AG04449 (cell line): ENCODE measurements around the gene TEF.
A peak's percentile ranks its signal among the peaks of the same experiment; 100 is the strongest.

Experiments used
- CTCF ChIA-PET: fragments of 350-600 bp; formaldehyde crosslinking; extraction: SDS; loops from one replicate; lab custom pipeline; 2021; ENCODE audit warnings: antibody characterized with exemption; lab: Yijun Ruan, JAX
- POLR2A ChIA-PET: fragments of 400-600, 350-600 bp; formaldehyde crosslinking; extraction: SDS; loops from one replicate; lab custom pipeline; 2020; ENCODE audit warnings: antibody characterized with exemption, inconsistent platforms; lab: Yijun Ruan, JAX
- DNase-seq: peaks from one replicate; pipeline ENCODE4 v3.0.0-alpha.2; 2010; ENCODE audit warnings: low read depth, low spot score
- H3K4me3 ChIP-seq: 2 replicates; pipeline ENCODE4 v1.5.1; 2011; ENCODE audit warnings: low read depth, mild to moderate bottlenecking, control low read depth, low read length
- CTCF ChIP-seq: IDR thresholded peaks from one replicate; pipeline ENCODE4 v1.5.1; 2011; ENCODE audit warnings: mild to moderate bottlenecking, moderate library complexity, low read length, control low read depth, inconsistent platforms; ENCODE audit not compliant: insufficient read depth; ENCODE audit errors: missing control alignments

Gene TEF

DNA sequence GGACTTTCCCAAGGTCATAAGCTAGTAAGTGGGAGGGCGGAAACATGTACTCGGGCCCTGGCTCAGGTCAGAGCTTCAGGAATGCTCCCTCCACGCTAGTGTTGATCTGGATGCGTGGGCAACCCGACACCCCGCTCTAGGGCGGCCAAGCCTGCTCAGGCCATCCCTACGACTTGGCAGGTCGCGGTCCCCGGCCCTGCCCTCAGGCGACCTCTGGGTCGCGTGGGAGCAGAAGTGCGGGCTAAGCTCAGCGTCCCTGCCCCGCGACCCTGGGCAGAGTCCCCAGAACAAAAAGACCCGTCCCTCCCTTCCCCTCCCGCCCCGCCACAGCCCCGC lies 781 bp upstream of the TEF start:
- ChIA-PET POLR2A (interaction anchor here (0.7 to 3.3 kb wide), 8 partner anchors 14 to 143 kb away, joined by 3 to 27 read pairs (median 4); partner anchors contain the start of genes PHF5A, RANGAP1 and TOB2), CTCF (interaction anchor here (0.7 to 3.8 kb wide), 5 partner anchors 14 to 163 kb away, joined by 3 to 23 read pairs (median 9); partner anchors contain the start of gene POLR3H)
- no peak for TF ChIP-seq CTCF
- peak overlapping the region; percentile 66 for H3K4me3 ChIP-seq
- peak; percentile 60 for DNase-seq

GRCh38 chr22:41382098-41382578 lies 396 bp downstream of the TEF start:
- DNase-seq = no peak
- no peak for TF ChIP-seq CTCF
- CTCF ChIA-PET = interaction anchor here (0.6 to 3.8 kb wide), 6 partner anchors 22 to 147 kb away, joined by 3 to 23 read pairs (median 4); partner anchors contain the start of gene TOB2
- peak overlapping the region; percentile 79 for H3K4me3 ChIP-seq
- POLR2A ChIA-PET = interaction anchor here (1.5 to 3.3 kb wide), 4 partner anchors 15 to 86 kb away, joined by 3 to 27 read pairs (median 12); partner anchors contain the start of genes PHF5A and TOB2

GRCh38 chr22:41382610-41383009 lies 868 bp downstream of the TEF start:
- peak overlapping the region; percentile 79 for H3K4me3 ChIP-seq
- no peak for TF ChIP-seq CTCF
- CTCF ChIA-PET = interaction anchor here (0.6 to 3.8 kb wide), 4 partner anchors 21 to 144 kb away, joined by 3 to 23 read pairs (median 9); partner anchors contain the start of gene TOB2
- POLR2A ChIA-PET = interaction anchor here (2.1 to 3.3 kb wide), 2 partner anchors 19 to 64 kb away, joined by 8 to 27 read pairs; partner anchors contain the start of gene TOB2
- DNase-seq = no peak

DNA sequence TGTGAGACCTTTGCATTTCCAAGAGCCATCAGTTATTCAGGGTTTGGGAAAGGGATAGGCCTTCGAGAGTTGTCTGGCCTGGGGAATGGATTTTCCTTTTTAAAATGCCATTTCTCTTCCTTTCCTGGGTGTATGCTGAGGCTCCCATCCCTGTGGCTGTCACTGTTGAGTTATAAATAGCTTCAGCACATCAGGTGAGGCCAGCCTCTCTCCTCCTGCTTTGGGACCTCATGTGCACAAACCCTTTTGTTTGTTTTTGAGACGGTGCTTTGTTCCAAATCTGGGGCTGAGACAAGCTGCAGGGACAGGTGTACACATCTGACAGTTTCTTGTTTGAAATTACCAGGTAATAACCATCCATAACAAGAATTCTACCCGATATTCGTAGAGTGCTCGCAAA lies 1.3 kb downstream of the TEF start:
- peak overlapping the region; percentile 79 for H3K4me3 ChIP-seq
- DNase-seq = no peak
- POLR2A ChIA-PET = no interaction called here
- CTCF ChIA-PET = interaction anchor here (1.3 to 3.8 kb wide), 3 partner anchors 21 to 143 kb away, joined by 3 to 23 read pairs (median 8); no protein-coding TSS in a partner anchor
- no peak for TF ChIP-seq CTCF

DNA sequence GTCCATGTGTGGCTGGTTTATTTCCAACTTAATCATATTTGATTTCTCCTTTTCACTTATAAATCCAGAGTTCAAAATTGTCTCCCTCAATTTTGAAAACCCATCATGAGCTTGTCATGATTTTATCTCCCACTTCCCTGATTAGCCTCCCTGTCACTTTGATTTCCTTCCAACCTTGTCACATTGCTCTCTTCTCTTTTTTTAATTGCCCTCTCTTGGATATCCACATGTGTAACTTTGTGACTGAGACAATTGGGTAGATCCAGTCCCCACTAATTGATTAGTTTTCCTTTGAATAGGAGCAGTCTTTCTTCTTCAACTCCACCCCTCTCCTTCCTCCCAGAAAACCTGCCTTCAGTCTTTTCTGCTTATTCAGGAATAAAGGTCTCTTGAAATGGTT lies 2.4 kb downstream of the TEF start:
- TF ChIP-seq CTCF = no peak
- DNase-seq = no peak
- ChIA-PET CTCF (interaction anchor here (0.8 to 1.9 kb wide), 3 partner anchors 19 to 134 kb away, joined by 3 to 8 read pairs (median 5); no protein-coding TSS in a partner anchor), POLR2A (no interaction called here)
- H3K4me3 ChIP-seq = no peak overlapping the region

- no peak for TF ChIP-seq CTCF
- no peak for DNase-seq
- CTCF ChIA-PET = interaction anchor here (1.4 to 2.1 kb wide), 2 partner anchors 14 to 131 kb away, joined by 3 to 8 read pairs; no protein-coding TSS in a partner anchor
- POLR2A ChIA-PET = no interaction called here
- H3K4me3 ChIP-seq = no peak overlapping the region
Observed at GRCh38 chr22:41387341-41387740, 5.6 kb downstream of the TEF start.
